GM12873 (cell line): ENCODE measurements around the gene PDP2.

Experiments used
- CTCF ChIP-seq: IDR thresholded peaks from 2 replicates; pipeline ENCODE4 v1.5.1; 2012; ENCODE audit warnings: low read depth, mild to moderate bottlenecking, moderate library complexity, low read length, control low read depth; ENCODE audit not compliant: insufficient read depth; ENCODE audit errors: missing control alignments

PDP2 gene

GRCh38 chr16:66889622-66890021, 9.3 kb downstream of the PDP2 start:
- no peak for TF ChIP-seq CTCF

GRCh38 chr16:66890799-66891198, 10.5 kb downstream of the PDP2 start:
- no peak for TF ChIP-seq CTCF

- TF ChIP-seq CTCF: no peak
Observed at GRCh38 chr16:66891360-66891759, 11.0 kb downstream of the PDP2 start.

- TF ChIP-seq CTCF: no peak
Observed at GRCh38 chr16:66891797-66892196, 11.5 kb downstream of the PDP2 start.

- no peak for TF ChIP-seq CTCF
Observed at GRCh38 chr16:66894055-66894454, 13.7 kb downstream of the PDP2 start.

GRCh38 chr16:66894948-66895688, 14.8 kb downstream of the PDP2 start:
- TF ChIP-seq CTCF: peak; percentile 94

- no peak for TF ChIP-seq CTCF
Observed at GRCh38 chr16:66895689-66895979, 15.3 kb downstream of the PDP2 start.
